GM18499 (cell line): ENCODE measurements around the gene MYO1C.
"Not testable (repeated sequence)": the region's sequence is repeated elsewhere in the genome, so short reads cannot be mapped to it uniquely, and the experiment has no call there.

ENCODE experiments used
- ATAC-seq: cut with Tn5 transposase; IDR thresholded peaks from one replicate; pipeline ENCODE4 v1.9.1; 2021; ENCODE audit warnings: moderate number of reproducible peaks; ENCODE audit not compliant: insufficient read depth, unreplicated experiment

The MYO1C gene

GRCh38 chr17:1492249-1493206, at the start of gene MYO1C:
TSS of gene MYO1C (minus strand) at chr17:1492686. CDS start at chr17:1492487, 199 bp downstream.
- no peak for ATAC-seq

- ATAC-seq: no peak
These were observed 49.0 kb upstream of the MYO1C start for GRCh38 chr17:1541367-1541904.

DNA sequence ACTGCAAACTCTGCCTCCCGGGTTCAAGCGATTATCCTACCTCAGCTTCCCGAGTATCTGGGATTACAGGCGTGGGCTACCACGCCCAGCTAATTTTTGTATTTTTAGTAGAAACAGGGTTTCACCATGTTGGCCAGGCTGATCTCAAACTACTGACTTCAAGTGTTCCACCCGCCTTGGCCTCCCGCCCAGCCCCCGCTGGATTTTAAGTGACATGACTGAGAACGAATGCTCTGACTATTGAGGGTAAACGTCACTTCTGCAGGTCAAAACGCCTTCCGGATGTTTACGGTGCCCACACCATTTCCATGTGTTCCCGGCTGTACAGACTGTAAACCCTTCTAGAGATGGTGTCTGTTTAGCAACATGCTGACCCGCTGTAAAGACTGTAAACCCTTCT, 47.3 kb upstream of the MYO1C start:
- ATAC-seq: no peak

DNA sequence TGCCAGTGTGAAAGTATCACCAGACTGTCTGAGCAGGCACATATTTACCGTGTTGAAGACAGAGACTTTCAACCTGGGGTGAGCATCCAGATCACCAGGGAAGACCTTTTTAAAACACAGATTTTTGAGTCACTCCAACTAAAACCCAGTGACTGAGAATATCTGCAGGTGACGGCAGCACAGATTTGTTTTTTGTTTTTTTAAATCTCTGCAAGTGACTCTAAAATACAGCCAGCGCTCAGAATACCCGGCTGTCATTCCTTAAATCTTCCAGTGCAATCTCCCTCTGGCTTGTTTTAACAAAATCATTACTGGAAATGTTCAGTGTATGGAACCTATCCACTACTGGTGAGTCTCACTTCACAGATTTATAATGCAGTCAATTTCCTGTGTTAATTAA, 43.3 kb upstream of the MYO1C start:
- ATAC-seq: no peak

DNA sequence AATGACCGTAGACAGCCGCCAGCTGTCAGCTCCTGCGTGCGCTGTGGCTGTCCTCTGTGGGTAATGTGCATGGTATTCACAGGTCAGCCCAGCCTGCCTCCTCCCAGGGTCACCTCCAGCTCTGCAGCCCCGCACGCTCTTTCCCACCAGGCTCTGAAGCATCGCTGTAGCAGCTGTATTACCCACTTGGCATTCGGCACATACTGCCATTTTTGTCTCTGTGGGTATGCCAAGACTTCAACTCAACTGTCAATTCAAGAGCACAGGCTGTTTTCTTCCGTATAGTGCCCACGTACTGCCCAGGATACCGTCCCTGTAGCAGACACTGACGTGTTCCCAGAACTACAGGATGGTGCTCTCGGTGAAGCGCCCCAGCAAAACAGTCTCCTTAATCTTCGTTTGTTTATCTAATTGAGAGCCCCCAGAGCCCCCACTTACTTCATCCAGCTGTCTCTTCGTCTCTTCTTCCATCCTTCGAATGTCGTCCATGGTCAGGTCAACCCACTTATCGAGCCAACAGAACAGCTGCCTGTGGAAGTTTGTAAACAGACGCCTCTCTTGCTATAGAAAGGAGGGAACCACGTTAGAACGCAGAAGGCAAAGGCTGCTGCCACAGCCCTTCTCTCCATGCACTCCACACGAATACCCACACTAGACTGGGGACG, 41.3 kb upstream of the MYO1C start:
- ATAC-seq: no peak

- no peak for ATAC-seq
These were observed 40.5 kb upstream of the MYO1C start for GRCh38 chr17:1532836-1533602.

DNA sequence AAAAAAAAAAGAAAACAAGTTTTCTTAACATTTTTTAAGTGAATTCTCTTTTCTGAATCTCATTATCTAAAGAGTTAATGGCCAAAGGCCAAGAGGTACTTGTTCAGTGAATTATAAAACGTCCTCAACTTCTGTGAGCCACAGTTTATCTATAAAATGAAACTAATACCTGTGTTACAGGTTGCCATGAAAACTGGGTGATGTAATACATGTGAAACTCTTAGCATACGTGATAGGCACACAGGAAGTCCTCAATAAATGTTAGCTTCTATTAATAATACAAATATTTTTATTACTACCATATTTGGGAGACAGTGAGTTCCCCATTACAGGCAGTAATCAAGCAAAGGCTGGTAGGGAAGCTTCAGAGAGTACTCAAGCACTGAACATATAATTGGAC, 37.4 kb upstream of the MYO1C start:
- ATAC-seq: no peak

DNA sequence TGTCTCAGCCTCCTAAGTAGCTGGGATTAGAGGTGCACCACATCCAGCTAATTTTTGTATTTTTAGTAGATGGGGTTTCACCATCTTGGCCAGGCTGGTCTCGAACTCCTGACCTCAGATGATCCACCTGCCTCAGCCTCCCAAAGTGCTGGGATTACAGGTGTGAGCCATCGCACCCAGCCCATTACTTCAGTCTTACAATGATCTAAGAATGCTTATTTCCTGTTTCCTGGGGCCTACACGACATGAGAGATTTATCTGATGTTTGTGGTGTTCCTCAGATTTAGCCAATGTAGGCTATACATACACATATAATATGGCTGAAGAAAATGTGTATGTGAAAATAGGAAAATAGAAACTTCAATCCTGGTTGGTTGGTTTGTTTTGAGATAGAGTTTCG, 34.4 kb upstream of the MYO1C start:
- ATAC-seq: not testable (repeated sequence)

- ATAC-seq: no peak
These were observed 30.1 kb upstream of the MYO1C start for GRCh38 chr17:1522626-1523025.

DNA sequence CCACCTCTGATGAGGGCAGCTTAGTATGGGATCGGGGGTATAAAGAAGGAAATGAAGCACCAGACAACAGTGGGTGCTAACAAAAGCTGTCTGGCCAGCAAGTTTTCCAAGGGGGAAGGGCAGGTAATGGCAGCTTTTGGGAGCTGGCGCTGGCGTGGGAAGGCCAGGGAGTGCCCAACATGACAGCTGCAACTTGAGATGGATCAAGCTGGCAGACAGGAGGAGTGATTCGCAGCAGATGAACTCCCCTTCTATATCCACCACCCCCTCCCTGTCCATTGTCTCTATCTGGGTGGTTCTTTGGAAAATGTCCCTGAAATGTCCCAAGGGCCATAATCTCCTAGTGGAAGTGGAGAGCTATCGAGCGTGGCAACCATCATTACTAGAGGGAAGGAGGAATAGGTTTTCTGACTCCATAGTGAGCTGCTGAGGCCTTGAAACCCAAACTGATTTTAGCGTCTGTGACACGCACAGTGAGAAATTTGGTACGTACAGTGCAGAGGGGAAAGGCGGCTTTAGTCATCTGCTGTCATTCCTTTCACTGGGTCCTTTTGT, 28.7 kb upstream of the MYO1C start:
- no peak for ATAC-seq

GRCh38 chr17:1519678-1520077, 27.2 kb upstream of the MYO1C start:
- ATAC-seq: no peak

DNA sequence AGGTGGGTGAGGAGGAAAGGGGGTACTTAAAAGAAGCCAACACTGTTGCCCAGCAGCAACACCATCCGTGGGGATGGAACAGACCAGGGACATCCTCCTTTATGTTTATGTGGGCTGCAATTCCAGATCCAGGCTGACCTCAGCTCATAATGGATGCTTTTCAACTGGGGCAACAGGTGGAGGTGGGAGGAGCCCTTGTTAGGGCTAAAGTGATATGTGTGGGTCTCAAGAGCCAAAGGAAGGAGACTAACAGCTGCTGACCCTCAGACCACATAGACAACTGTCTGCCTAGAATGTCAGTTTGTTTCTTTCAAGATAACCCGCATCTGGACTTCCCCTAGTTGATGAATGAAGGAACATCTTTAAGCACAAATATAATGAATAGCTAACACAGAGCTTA, 25.9 kb upstream of the MYO1C start:
- ATAC-seq: no peak

- ATAC-seq: peak; percentile 50
These were observed 24.1 kb upstream of the MYO1C start, which contains the start of gene INPP5K for GRCh38 chr17:1516388-1517161. TSS of gene INPP5K (minus strand) at chr17:1516612. CDS start at chr17:1516499, 113 bp downstream.

- peak; percentile 8 for ATAC-seq
These were observed 23.3 kb upstream of the MYO1C start for GRCh38 chr17:1515640-1516387.

DNA sequence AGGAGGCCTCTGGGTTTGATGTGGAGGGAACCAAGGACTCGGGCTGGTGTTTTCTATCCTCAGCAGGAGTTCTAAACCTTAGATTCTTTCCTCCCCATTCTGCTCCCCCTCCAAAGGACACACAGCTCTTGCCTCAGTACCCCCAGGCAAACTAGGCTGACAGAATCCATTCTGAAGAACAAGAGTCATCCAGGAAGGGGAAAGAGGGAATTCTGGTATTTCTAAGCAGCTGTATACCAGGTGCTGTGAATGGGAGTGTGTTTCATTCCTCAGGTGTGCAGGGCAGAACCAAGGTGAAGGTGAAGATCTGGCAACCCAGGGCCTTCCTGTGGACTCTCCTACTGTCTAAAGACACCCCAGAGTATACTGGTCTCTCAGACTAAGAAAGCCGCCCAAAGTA, 19.9 kb upstream of the MYO1C start:
- ATAC-seq: no peak

GRCh38 chr17:1511756-1512321, 19.4 kb upstream of the MYO1C start:
- no peak for ATAC-seq

GRCh38 chr17:1511290-1511689, 18.8 kb upstream of the MYO1C start:
- ATAC-seq: no peak

- no peak for ATAC-seq
These were observed 16.9 kb upstream of the MYO1C start for GRCh38 chr17:1509290-1509881.
